SJCRH30 (cell line): ENCODE data around the gene GABRE. TPM values are rescaled to one million over a fixed set of nuclear protein-coding genes. Genes with fewer than 3 reads are reported as not detected.
A peak's percentile ranks its signal among the peaks of the same experiment; 100 is the strongest.

Experiments
- DNase-seq, 2 experiments: peaks; one replicate each; pipeline ENCODE4 v3.0.0-alpha.2; 2015 to 2020
- H3K27ac ChIP-seq: fragments of 250-450 bp; sonication (Bioruptor Pico); 2 replicates; pipeline ENCODE4 v1.5.1; 2020; ENCODE audit warnings: mild to moderate bottlenecking, moderate library complexity
- H3K27me3 ChIP-seq: fragments of 250-450 bp; sonication (Bioruptor Pico); 2 replicates; pipeline ENCODE4 v1.5.1; 2020; ENCODE audit warnings: mild to moderate bottlenecking, moderate library complexity
- H3K36me3 ChIP-seq: fragments of 250-450 bp; sonication (Bioruptor Pico); 2 replicates; pipeline ENCODE4 v1.5.1; 2020; ENCODE audit warnings: mild to moderate bottlenecking, moderate library complexity
- H3K4me1 ChIP-seq: fragments of 250-450 bp; sonication (Bioruptor Pico); 2 replicates; pipeline ENCODE4 v1.5.1; 2020; ENCODE audit warnings: mild to moderate bottlenecking, moderate library complexity
- H3K4me3 ChIP-seq: fragments of 250-450 bp; sonication (Bioruptor Pico); 2 replicates; pipeline ENCODE4 v1.5.1; 2020; ENCODE audit warnings: mild to moderate bottlenecking, moderate library complexity
- H3K9me3 ChIP-seq: fragments of 250-450 bp; sonication (Bioruptor Pico); replicated peaks from 2 replicates; pipeline ENCODE4 v1.5.1; 2020; ENCODE audit warnings: mild to moderate bottlenecking, moderate library complexity
- total RNA-seq: library from RNA; depleted of rRNA; stranded (reverse); fragments of >200 nt; shearing (Covaris generic); gene quantifications from 2 replicates; pipeline ENCODE4 v1.2.3, GENCODE V29; 2014

The GABRE gene
- total RNA-seq, 1 experiment from 2014 or later, result 9.6 TPM

DNA sequence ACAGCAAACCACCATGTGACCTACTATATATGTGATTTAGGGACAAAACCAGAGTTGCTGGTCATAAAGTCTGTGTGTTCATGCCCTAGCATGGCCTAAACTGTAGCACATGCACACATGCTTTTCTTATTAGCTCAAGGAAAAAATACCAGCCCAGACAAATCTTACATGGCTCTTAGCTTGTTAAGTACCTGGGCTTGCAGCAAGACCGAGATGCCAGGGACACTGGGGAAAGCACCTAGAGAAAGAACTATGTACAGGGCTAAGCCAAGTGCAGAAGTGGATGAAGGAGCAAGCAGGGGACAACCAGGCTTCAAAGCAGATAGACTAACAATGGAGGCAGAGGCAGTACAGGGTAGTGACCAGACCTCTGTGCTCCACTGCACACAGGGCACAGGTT is 3.4 kb upstream of the GABRE start:
- DNase-seq, result no peak
- Histone ChIP-seq H3K27me3 (no peaks in the 10 kb centered on the region), H3K27ac (no peak overlapping the region), H3K4me3 (no peak overlapping the region), H3K9me3 (no peaks in the 10 kb centered on the region), H3K36me3 (no peaks in the 10 kb centered on the region), H3K4me1 (no peaks in the 10 kb centered on the region)

GRCh38 chrX:151977009-151977408 is 2.5 kb upstream of the GABRE start:
- Histone ChIP-seq H3K9me3 (no peaks in the 10 kb centered on the region), H3K36me3 (no peaks in the 10 kb centered on the region), H3K27ac (no peak overlapping the region), H3K4me3 (no peak overlapping the region), H3K27me3 (no peaks in the 10 kb centered on the region), H3K4me1 (no peaks in the 10 kb centered on the region)
- DNase-seq, result peak in 1 of 2 experiments; percentile 4

DNA sequence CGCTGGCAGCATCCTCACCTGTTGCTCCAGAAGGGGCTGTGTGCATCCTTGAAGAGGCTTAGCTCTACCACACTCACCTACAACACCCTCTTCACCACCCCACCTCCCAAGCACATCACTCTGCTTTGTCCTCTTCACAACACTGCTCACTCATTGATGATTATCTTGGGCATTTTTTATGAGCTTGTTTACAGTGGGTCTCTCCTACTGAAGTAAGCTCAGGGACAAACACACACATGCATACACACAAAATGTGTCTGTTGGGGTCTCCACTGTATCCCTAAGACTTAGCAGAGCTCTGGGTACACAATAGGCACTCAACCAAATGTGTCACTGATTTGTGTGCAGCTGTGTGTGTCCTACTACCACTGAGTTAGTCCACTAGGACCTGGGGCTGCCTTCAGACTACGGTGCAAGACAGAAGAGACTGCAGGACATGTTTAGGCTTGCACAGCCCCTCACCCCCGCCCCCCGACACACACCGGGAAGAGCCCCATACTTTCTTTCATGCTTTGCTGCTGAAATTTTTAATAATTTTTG is 1.3 kb upstream of the GABRE start:
- no peak overlapping the region for H3K4me3 ChIP-seq
- H3K4me1 ChIP-seq, result no peaks in the 10 kb centered on the region
- DNase-seq, result no peak

DNA sequence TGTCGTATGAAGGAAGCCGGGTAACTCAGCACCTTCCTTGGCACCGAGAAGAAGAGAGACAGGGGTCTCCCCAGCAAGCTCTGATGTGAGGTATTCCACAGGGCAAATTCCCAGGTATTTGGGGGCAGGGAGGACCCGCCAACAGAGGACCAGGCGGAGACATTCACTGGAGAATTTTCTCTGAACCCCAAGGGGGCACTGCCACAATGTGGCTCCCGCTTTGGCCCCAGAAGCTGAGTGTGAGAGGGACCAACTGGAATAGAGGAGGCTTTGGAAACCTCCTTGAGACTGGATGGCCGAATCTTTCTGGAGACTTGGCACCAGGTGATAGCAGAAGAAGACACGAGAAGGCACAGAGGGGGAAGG is 735 bp upstream of the GABRE start:
- peak overlapping the region; percentile 63 for H3K4me3 ChIP-seq
- H3K27ac ChIP-seq, result no peak overlapping the region
- DNase-seq, result no peak
- H3K9me3 ChIP-seq, result no peaks in the 10 kb centered on the region
- no peaks in the 10 kb centered on the region for H3K4me1 ChIP-seq
- no peaks in the 10 kb centered on the region for H3K27me3 ChIP-seq
- no peaks in the 10 kb centered on the region for H3K36me3 ChIP-seq

More for the DNA sequence above, 1.3 kb upstream of the GABRE start:
- Histone ChIP-seq H3K36me3 (no peaks in the 10 kb centered on the region), H3K27me3 (no peaks in the 10 kb centered on the region), H3K9me3 (no peaks in the 10 kb centered on the region), H3K27ac (no peak overlapping the region)

DNA sequence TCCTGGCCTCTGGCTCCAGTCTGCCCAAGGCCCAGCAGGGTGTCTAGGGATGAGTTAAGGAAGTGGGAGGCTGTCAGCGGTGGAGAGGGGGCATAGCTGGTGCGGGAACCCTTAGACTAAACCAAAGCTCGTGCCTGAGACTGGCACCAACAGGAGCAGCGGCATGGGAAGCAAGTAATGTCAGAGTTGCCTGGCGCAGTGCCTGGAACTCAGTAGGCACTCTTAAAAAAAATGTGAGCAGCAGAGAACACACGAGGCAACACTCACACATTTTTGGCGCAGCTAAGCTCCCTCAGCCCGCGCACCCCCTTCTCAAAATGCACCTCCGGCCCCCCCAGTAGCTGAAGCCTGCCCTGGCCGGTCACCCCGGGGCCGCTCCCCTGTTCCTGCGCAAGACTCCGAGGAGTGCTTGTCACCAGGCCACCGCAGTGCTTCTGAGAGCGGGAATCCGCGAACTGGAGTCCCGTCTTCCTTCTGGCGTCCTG is 583 bp downstream of the GABRE start:
- no peaks in the 10 kb centered on the region for H3K27me3 ChIP-seq
- no peak overlapping the region for H3K27ac ChIP-seq
- DNase-seq, result peak; percentile 15 to 34
- H3K9me3 ChIP-seq, result no peaks in the 10 kb centered on the region
- no peaks in the 10 kb centered on the region for H3K4me1 ChIP-seq
- peak overlapping the region; percentile 63 for H3K4me3 ChIP-seq
- no peaks in the 10 kb centered on the region for H3K36me3 ChIP-seq

GRCh38 chrX:151973060-151973661 is 1.3 kb downstream of the GABRE start:
- Histone ChIP-seq H3K4me3 (peak overlapping the region; percentile 63), H3K27ac (no peak overlapping the region), H3K4me1 (no peaks in the 10 kb centered on the region), H3K27me3 (no peaks in the 10 kb centered on the region), H3K36me3 (0 out of 2 replicates have a peak, but pooled peaks cover 2% of the 10 kb centered on the region), H3K9me3 (no peaks in the 10 kb centered on the region)
- no peak for DNase-seq

- H3K4me1 ChIP-seq, result no peaks in the 10 kb centered on the region
- peak in 1 of 2 experiments; percentile 1 for DNase-seq
- no peak overlapping the region for H3K27ac ChIP-seq
- no peaks in the 10 kb centered on the region for H3K9me3 ChIP-seq
- no peak overlapping the region for H3K4me3 ChIP-seq
- 0 out of 2 replicates have a peak, but pooled peaks cover 2% of the 10 kb centered on the region for H3K36me3 ChIP-seq
- no peaks in the 10 kb centered on the region for H3K27me3 ChIP-seq
Observed at GRCh38 chrX:151970661-151971060, 3.8 kb downstream of the GABRE start.

GRCh38 chrX:151970027-151970426 is 4.4 kb downstream of the GABRE start:
- H3K27me3 ChIP-seq, result no peaks in the 10 kb centered on the region
- H3K4me1 ChIP-seq, result no peaks in the 10 kb centered on the region
- no peaks in the 10 kb centered on the region for H3K9me3 ChIP-seq
- H3K4me3 ChIP-seq, result no peak overlapping the region
- no peak overlapping the region for H3K27ac ChIP-seq
- no peak for DNase-seq
- 0 out of 2 replicates have a peak, but pooled peaks cover 2% of the 10 kb centered on the region for H3K36me3 ChIP-seq

DNA sequence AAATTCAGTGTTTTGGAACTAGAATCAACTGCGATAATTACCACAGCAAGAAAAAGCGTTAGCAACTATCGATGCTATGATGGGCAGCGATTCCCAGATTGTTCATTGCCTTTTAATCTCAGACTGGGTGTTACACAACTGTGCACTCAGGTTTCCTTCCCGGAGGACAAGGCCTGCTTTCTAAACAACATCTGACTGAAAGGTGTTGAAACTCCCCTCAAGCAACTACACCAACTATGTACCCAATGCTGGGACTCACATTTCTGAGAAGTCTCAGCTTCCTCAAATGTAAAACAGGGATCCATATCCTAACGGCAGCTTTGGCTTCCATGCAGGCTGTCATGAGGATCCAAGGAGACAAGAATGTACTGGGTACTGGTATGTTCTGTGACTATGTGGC is 8.2 kb downstream of the GABRE start:
- Histone ChIP-seq H3K4me1 (no peaks in the 10 kb centered on the region), H3K27me3 (no peaks in the 10 kb centered on the region), H3K4me3 (no peak overlapping the region), H3K9me3 (no peaks in the 10 kb centered on the region), H3K27ac (no peak overlapping the region), H3K36me3 (0 out of 2 replicates have a peak, but pooled peaks cover 2% of the 10 kb centered on the region)
- no peak for DNase-seq

- no peak overlapping the region for H3K4me3 ChIP-seq
- no peak for DNase-seq
- no peaks in the 10 kb centered on the region for H3K36me3 ChIP-seq
- H3K9me3 ChIP-seq, result no peaks in the 10 kb centered on the region
- H3K27ac ChIP-seq, result no peak overlapping the region
- no peaks in the 10 kb centered on the region for H3K27me3 ChIP-seq
- no peaks in the 10 kb centered on the region for H3K4me1 ChIP-seq
Observed at GRCh38 chrX:151962034-151962433, 12.4 kb downstream of the GABRE start.

DNA sequence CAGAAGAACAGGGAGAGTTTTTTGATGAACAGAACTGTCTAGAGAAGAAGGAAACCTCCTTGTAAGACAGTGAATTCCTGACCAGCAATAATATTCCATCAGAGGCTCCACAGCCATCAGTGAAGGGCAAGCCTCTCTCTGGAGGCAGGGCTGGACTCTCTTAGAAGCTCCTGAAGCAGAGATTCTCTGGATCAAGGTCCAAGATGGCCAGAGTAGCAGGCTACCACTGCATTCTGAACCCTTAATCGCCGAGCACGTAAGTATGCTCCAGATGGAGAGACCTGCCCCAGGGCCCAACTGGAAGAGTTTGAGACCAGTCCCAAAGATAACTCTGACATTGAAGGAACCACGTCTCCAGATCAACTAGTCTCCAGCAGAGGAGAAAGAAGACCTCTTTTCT is 16.4 kb downstream of the GABRE start:
- Histone ChIP-seq H3K4me3 (no peak overlapping the region), H3K27ac (no peak overlapping the region), H3K27me3 (no peaks in the 10 kb centered on the region), H3K4me1 (no peaks in the 10 kb centered on the region), H3K9me3 (no peaks in the 10 kb centered on the region), H3K36me3 (no peaks in the 10 kb centered on the region)
- DNase-seq, result no peak

DNA sequence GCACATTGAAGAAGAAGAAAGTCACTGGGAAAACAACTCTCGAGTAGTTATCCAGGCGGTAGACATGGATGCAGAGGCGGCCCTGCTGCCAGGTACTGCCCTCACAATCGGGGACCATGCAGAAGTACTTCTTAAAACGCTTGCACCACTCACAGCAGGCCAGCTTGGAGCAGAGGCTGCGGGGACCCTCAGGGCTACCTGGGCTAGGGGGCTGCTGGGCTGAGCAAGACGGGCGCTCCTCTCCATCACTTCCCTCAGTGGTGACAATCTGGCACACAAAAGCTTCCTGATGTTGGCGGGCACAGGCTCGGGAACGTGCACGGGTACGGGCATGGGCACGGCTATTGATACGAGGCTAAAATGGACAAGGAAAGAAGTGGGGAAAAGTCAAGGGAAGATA is 19.7 kb downstream of the GABRE start:
- no peaks in the 10 kb centered on the region for H3K36me3 ChIP-seq
- no peak for DNase-seq

DNA sequence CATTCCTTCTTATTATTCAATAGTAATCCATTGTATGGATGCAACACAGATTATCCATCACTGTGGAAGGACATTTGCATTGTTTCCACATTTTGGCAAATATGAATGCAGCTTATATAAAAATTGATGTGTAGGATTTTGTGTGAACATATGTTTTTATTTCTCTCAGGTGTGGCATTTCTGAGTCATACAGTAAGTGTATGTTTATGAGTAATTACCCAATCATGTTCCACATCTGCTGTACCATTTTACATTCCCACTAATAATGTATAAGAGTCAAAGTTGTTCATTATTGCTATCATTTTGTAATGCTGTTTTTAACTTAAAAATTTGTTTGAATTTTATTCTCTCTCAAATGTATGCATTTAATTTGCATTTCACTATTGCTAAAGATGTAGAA is 36.3 kb downstream of the GABRE start:
- Histone ChIP-seq H3K27me3 (no peaks in the 10 kb centered on the region), H3K36me3 (no peaks in the 10 kb centered on the region), H3K4me1 (no peaks in the 10 kb centered on the region), H3K4me3 (no peak overlapping the region), H3K9me3 (no peaks in the 10 kb centered on the region), H3K27ac (no peak overlapping the region)
- DNase-seq, result no peak

More for the DNA sequence above, 19.7 kb downstream of the GABRE start:
- H3K27me3 ChIP-seq, result no peaks in the 10 kb centered on the region
- H3K4me1 ChIP-seq, result no peaks in the 10 kb centered on the region
- H3K9me3 ChIP-seq, result no peaks in the 10 kb centered on the region
- H3K4me3 ChIP-seq, result no peak overlapping the region
- H3K27ac ChIP-seq, result no peak overlapping the region

DNA sequence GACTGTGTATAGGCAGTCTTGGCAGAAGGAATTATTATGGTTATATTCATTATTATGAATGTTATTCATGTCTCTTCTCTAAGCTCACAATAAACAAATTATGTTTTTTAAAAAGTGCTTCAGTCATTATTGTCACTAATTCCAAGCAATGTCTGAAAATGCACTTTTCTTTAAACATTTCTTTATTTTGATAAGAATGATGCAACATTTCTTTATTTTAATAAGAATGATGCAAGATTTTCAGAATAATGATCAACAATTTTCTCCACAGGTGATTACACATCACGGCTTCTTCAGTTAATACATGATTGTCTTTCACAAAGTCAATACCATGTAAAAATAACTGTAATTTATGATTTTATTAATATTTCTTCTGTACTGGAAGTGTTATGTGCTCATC is 39.1 kb downstream of the GABRE start:
- H3K27me3 ChIP-seq, result no peaks in the 10 kb centered on the region
- no peak overlapping the region for H3K4me3 ChIP-seq
- H3K9me3 ChIP-seq, result no peaks in the 10 kb centered on the region
- H3K36me3 ChIP-seq, result no peaks in the 10 kb centered on the region
- no peak overlapping the region for H3K27ac ChIP-seq
- no peaks in the 10 kb centered on the region for H3K4me1 ChIP-seq
- DNase-seq, result no peak

DNA sequence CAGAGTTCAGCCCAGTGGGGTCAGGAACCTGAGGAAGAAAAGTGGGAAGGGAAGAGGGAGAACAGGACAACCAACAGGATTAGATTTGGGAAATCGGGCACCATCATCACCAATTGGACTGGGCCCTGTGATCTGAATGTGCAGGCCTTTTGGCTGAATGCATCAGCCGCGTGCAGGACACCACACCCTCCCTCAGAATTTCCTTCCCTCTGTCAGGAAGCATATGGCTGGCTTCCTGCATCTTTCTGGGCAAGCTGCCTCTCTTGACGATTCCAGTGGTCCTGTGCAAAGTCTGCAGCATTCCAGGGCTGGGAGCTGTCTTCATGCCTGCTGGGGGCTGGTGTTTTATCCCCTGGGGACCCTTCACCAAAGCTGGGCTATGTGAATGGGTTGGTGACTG is 45.4 kb downstream of the GABRE start:
- Histone ChIP-seq H3K36me3 (no peaks in the 10 kb centered on the region), H3K27ac (no peak overlapping the region)
- DNase-seq, result no peak

DNA sequence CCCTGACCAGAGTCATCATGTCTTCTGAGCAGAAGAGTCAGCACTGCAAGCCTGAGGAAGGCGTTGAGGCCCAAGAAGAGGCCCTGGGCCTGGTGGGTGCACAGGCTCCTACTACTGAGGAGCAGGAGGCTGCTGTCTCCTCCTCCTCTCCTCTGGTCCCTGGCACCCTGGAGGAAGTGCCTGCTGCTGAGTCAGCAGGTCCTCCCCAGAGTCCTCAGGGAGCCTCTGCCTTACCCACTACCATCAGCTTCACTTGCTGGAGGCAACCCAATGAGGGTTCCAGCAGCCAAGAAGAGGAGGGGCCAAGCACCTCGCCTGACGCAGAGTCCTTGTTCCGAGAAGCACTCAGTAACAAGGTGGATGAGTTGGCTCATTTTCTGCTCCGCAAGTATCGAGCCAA is 50.8 kb downstream of the GABRE start:
- Histone ChIP-seq H3K4me3 (no peak overlapping the region), H3K27ac (no peak overlapping the region), H3K27me3 (no peaks in the 10 kb centered on the region), H3K9me3 (no peaks in the 10 kb centered on the region), H3K36me3 (no peaks in the 10 kb centered on the region), H3K4me1 (no peaks in the 10 kb centered on the region)
- DNase-seq, result no peak

More for the DNA sequence above, 45.4 kb downstream of the GABRE start:
- Histone ChIP-seq H3K9me3 (no peaks in the 10 kb centered on the region), H3K4me1 (no peaks in the 10 kb centered on the region), H3K4me3 (no peak overlapping the region), H3K27me3 (no peaks in the 10 kb centered on the region)
